Subcutaneous adipose tissue (tissue), 4 donors: ENCODE results near the gene SIRT4. TPM values are rescaled to one million over a fixed set of nuclear protein-coding genes. Genes with fewer than 3 reads are reported as not detected.

Experiments
- CTCF ChIP-seq: fragments of 450-650 bp; IDR thresholded peaks from one replicate; pipeline ENCODE4 v1.5.1; 2016; ENCODE audit warnings: low read depth, mild to moderate bottlenecking, control low read depth, antibody characterized with exemption, moderate library complexity
- total RNA-seq, 4 donors: library from RNA; depleted of rRNA; stranded (reverse); fragments of >200 nt; gene quantifications; one replicate each; pipeline ENCODE4 v1.1.0, GENCODE V29; 2016

Gene SIRT4
- total RNA-seq, 4 donors from 2014 or later = 0.82 to 10.0 (median 1.4) TPM

- TF ChIP-seq CTCF = no peak
These were observed 35.8 kb upstream of the SIRT4 start for GRCh38 chr12:120266180-120266870.

- no peak for TF ChIP-seq CTCF
These were observed 34.4 kb upstream of the SIRT4 start for GRCh38 chr12:120267736-120268135.

- TF ChIP-seq CTCF = no peak
These were observed 25.4 kb upstream of the SIRT4 start for GRCh38 chr12:120276734-120277133.

- TF ChIP-seq CTCF = no peak
These were observed 23.7 kb upstream of the SIRT4 start for GRCh38 chr12:120278137-120279069.

- no peak for TF ChIP-seq CTCF
These were observed 18.8 kb upstream of the SIRT4 start for GRCh38 chr12:120283318-120283717.

GRCh38 chr12:120284381-120284780, 17.7 kb upstream of the SIRT4 start:
- no peak for TF ChIP-seq CTCF
